Prostate gland (tissue), 2 donors: ENCODE measurements around the gene AUTS2. TPM values are rescaled to one million over a fixed set of nuclear protein-coding genes. Genes with fewer than 3 reads are reported as not detected.

ENCODE experiments used
- DNase-seq: peaks from one replicate; pipeline ENCODE4 v3.0.0-alpha.2; 2019; ENCODE audit warnings: low spot score
- H3K27ac ChIP-seq, 2 donors: fragments of 200-600 bp; sonication (generic); 2 replicates each; pipeline ENCODE4 v1.5.1; 2017 to 2019
- H3K27me3 ChIP-seq: fragments of 200-600 bp; sonication (generic); replicated peaks from 2 replicates; pipeline ENCODE4 v1.5.1; 2019; ENCODE audit not compliant: insufficient read depth
- H3K36me3 ChIP-seq, 2 donors: fragments of 200-600 bp; sonication (generic); 1 replicate in 1 of 2; 2 replicates in 1 of 2; pipeline versions ENCODE4 v1.5.1 to v1.8.1; 2017 to 2019
- H3K4me1 ChIP-seq: fragments of 200-600 bp; sonication (generic); replicated peaks from 2 replicates; pipeline ENCODE4 v1.5.1; 2019
- H3K4me3 ChIP-seq, 2 donors: fragments of 200-600 bp; sonication (generic); 2 replicates each; pipeline ENCODE4 v1.5.1; 2017 to 2019
- H3K9me3 ChIP-seq: fragments of 200-600 bp; sonication (generic); 2 replicates; pipeline ENCODE4 v1.5.1; 2017
- POLR2A ChIP-seq: fragments of 450-650 bp; IDR thresholded peaks from one replicate; pipeline ENCODE4 v1.6.1; 2016; ENCODE audit warnings: antibody characterized with exemption, mild to moderate bottlenecking
- POLR2AphosphoS5 ChIP-seq: sonication (generic); formaldehyde crosslinking; IDR thresholded peaks from one replicate; pipeline ENCODE4 v1.6.1; 2017; ENCODE audit warnings: antibody characterized with exemption
- WGBS: methylation state at CpG from one replicate; pipeline ENCODE4 v1.1.5; 2018; 5-methylcytosine and 5-hydroxymethylcytosine counted together
- intact Hi-C: fragments of 100-400 bp; cut with DNase I; formaldehyde crosslinking; loops from one replicate; pipeline ENCODE4 v1.14.2; 2022
- total RNA-seq, 2 donors: library from RNA; depleted of rRNA; stranded (reverse); fragments of >200 nt; gene quantifications; one replicate each; pipeline ENCODE4 v1.1.0, GENCODE V29; 2016
- TF ChIP-seq, protein P1 (sequence below), 4 experiments: fragments of 200-600 bp in 2 of 4; fragments of 450-650 bp in 2 of 4; sonication (generic) in 2 of 4; IDR thresholded peaks; 1 replicate in 3 of 4; 2 replicates in 1 of 4; pipeline ENCODE4 v1.5.1; 2016 to 2019; ENCODE audit warnings: antibody characterized with exemption in 4 of 4, mild to moderate bottlenecking in 2 of 4, moderate library complexity in 2 of 4

The AUTS2 gene
- total RNA-seq, 2 donors from 2014 or later: 25.0 to 55.2 TPM

DNA sequence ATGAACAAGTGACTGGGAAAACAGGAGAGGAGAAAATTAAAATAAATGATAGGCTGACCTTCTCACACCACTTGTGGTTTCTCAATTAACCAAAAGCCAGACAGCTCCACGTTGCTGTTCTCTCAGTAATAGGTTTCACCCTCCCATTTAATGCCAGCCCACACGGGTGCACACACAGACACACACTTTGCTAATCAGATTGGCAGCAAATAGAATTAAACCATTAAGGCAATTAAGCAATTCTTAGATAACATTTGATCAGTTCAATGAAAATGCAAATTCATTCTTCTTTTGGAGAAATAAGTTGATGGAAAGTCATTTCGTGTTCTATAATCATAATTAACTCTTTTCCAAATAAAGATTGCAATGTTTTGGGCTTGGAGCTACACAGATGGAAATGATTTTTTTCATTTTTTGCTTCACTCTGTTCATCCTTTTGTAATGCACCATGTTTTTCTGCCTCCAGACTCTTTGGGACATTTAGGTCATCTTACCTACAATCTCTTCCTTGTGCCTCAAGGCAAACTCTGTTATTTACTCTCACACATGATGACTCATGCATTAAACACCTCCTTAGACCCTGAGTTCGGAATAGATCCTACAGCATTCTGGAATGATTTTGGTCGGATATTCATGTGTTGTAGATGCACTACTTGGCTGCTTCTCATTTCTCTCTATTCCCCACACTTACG, 700.7 kb downstream of the AUTS2 start:
- DNase-seq: no peak
- Histone ChIP-seq H3K36me3 (no peaks in the 10 kb centered on the region), H3K4me1 (no peaks in the 10 kb centered on the region), H3K9me3 (no peaks in the 10 kb centered on the region), H3K4me3 (no peak overlapping the region), H3K27ac (no peak overlapping the region), H3K27me3 (no peaks in the 10 kb centered on the region)
- TF ChIP-seq, protein P1, sequence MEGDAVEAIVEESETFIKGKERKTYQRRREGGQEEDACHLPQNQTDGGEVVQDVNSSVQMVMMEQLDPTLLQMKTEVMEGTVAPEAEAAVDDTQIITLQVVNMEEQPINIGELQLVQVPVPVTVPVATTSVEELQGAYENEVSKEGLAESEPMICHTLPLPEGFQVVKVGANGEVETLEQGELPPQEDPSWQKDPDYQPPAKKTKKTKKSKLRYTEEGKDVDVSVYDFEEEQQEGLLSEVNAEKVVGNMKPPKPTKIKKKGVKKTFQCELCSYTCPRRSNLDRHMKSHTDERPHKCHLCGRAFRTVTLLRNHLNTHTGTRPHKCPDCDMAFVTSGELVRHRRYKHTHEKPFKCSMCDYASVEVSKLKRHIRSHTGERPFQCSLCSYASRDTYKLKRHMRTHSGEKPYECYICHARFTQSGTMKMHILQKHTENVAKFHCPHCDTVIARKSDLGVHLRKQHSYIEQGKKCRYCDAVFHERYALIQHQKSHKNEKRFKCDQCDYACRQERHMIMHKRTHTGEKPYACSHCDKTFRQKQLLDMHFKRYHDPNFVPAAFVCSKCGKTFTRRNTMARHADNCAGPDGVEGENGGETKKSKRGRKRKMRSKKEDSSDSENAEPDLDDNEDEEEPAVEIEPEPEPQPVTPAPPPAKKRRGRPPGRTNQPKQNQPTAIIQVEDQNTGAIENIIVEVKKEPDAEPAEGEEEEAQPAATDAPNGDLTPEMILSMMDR (IDR thresholded peaks at IDR 0.05): no peak
- no peak for TF ChIP-seq POLR2AphosphoS5
- TF ChIP-seq POLR2A: no peak
- WGBS: 73% methylated on average over 6 of the region's 6 CpGs
- intact Hi-C loops: no loop called here

DNA sequence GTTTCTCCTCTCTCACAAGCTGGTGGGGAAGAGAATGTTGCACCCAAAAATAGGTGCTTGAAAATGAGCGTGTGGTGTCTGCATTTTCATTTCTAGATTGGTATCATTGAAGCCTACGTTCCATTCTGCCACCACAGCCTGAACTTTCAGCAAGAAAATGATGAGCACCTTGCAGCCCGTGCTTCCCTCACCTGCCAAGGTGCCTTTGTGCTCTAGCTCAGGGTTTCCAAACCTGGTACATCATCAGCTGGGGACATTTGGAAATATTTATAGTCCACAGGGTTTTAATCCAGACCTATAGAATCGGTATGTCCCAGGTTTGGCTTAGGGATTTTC, 701.2 kb downstream of the AUTS2 start:
- 98% methylated on average over 4 of the region's 4 CpGs for WGBS
- no peaks in the 10 kb centered on the region for H3K9me3 ChIP-seq
- no peaks in the 10 kb centered on the region for H3K27me3 ChIP-seq
- TF ChIP-seq POLR2AphosphoS5 (no peak), POLR2A (no peak)
- TF ChIP-seq, protein P1 (IDR thresholded peaks at IDR 0.05): no peak
- H3K4me3 ChIP-seq: no peak overlapping the region
- H3K4me1 ChIP-seq: no peaks in the 10 kb centered on the region
- no peak overlapping the region for H3K27ac ChIP-seq
- no peaks in the 10 kb centered on the region for H3K36me3 ChIP-seq
- intact Hi-C loops: no loop called here
- no peak for DNase-seq

DNA sequence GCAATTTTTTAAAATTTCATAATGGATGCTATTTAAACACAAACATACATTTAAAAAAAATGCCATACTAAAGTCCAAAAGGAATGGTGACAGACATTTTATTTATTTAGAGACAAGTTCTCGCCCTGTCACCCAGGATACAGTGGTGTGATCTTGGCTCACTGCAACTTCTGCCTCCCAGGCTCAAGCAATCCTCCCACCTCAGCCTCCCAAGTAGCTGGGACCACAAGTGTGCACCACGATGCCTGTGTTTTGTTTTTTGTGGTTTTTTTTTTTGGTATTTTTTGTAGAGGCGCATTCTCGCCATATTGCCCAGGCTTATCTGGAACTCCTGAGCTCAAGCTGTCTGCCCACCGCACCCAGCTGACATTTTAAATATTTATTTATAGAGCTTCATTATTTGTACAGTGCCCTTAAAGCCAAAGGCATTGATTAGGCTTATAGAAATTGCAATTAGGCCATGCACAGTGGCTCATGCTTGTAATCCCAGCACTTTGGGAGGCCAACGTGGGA, 703.5 kb downstream of the AUTS2 start:
- Histone ChIP-seq H3K36me3 (no peaks in the 10 kb centered on the region), H3K9me3 (no peaks in the 10 kb centered on the region), H3K4me3 (no peak overlapping the region), H3K27ac (no peak overlapping the region), H3K4me1 (no peaks in the 10 kb centered on the region), H3K27me3 (no peaks in the 10 kb centered on the region)
- no peak for DNase-seq
- no peak for TF ChIP-seq POLR2A
- TF ChIP-seq, protein P1 (IDR thresholded peaks at IDR 0.05): no peak
- no peak for TF ChIP-seq POLR2AphosphoS5
- WGBS: 91% methylated on average over 6 of the region's 6 CpGs
- intact Hi-C loops: no loop called here

DNA sequence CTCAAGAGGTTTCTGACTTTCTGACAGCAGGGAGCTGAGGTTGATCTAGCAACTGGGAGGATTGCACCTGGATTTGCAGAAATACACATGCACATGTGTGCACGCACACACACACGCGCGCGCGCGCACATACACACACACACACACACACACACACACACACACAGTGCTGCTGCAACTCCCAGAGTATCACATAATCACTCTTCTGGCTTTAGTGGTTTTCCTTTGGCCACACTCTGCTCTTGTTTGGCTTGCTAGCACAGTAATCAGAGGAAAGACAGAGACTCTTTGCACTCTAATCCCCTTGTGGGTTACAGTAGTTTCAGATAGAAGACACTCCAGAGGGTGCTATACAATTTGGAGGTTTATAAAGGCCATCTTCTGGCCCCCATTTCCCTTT, 705.0 kb downstream of the AUTS2 start:
- Histone ChIP-seq H3K27ac (no peak overlapping the region), H3K4me3 (no peak overlapping the region), H3K9me3 (no peaks in the 10 kb centered on the region), H3K4me1 (no peaks in the 10 kb centered on the region), H3K36me3 (no peaks in the 10 kb centered on the region), H3K27me3 (no peaks in the 10 kb centered on the region)
- WGBS: 93% methylated on average over 7 of the region's 7 CpGs
- no peak for DNase-seq
- TF ChIP-seq POLR2AphosphoS5: no peak
- no peak for TF ChIP-seq POLR2A
- TF ChIP-seq, protein P1 (IDR thresholded peaks at IDR 0.05): no peak
- intact Hi-C loops: no loop called here

DNA sequence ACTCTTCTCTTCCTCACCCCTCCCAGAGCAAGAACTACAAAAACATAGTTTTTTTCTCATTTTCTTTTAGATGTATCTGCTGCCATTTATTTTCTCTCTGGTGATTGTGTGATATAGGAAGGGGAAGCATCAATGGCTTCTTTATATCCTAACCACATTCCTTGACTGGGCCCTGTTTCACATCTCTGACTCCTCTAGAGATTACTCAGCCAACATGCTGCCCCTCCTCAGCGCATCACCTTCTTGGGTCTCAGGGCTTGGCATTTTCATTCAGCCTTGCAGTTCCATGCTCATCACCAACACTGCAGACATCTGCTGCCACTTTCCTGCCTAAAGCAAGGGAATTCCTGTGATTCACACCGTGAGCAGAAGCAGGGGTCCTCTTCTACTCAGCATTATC, 705.5 kb downstream of the AUTS2 start:
- no peak for DNase-seq
- H3K4me1 ChIP-seq: no peaks in the 10 kb centered on the region
- no peaks in the 10 kb centered on the region for H3K9me3 ChIP-seq
- H3K27ac ChIP-seq: no peak overlapping the region
- no peak for TF ChIP-seq POLR2A
- TF ChIP-seq, protein P1 (IDR thresholded peaks at IDR 0.05): no peak
- TF ChIP-seq POLR2AphosphoS5: no peak
- intact Hi-C loops: no loop called here
- no peak overlapping the region for H3K4me3 ChIP-seq
- WGBS: 98% methylated on average over 2 of the region's 2 CpGs
- no peaks in the 10 kb centered on the region for H3K36me3 ChIP-seq
- no peaks in the 10 kb centered on the region for H3K27me3 ChIP-seq
